Activated naive CD4-positive, alpha-beta T cell treated with anti-CD3 and anti-CD28 coated beads, Interleukin-2, amount 10 ng/mL, durations not matched to agents 7 days and 5 days (primary cell): ENCODE measurements around the gene DNAJC1.
"Not testable (repeated sequence)": the region's sequence is repeated elsewhere in the genome, so short reads cannot be mapped to it uniquely, and the experiment has no call there.

Experiments used
- CTCF ChIA-PET: fragments of 350-600 bp; sonication (Branson Sonifier 250); formaldehyde crosslinking; loops from one replicate; lab custom pipeline; 2021; ENCODE audit warnings: antibody characterized with exemption; lab: Charles Lee
- DNase-seq: peaks from one replicate; pipeline ENCODE4 v3.0.0-alpha.2; 2020
- H3K27ac Mint-ChIP-seq: one replicate; pipeline ENCODE4 v1.8.0; 2021; ENCODE audit warnings: mild to moderate bottlenecking, moderate library complexity, mixed read lengths
- H3K27me3 Mint-ChIP-seq: one replicate; pipeline ENCODE4 v1.8.0; 2021; ENCODE audit warnings: mild to moderate bottlenecking, mixed read lengths
- H3K36me3 Mint-ChIP-seq: one replicate; pipeline ENCODE4 v1.8.0; 2021; ENCODE audit warnings: mixed read lengths
- H3K4me1 Mint-ChIP-seq: one replicate; pipeline ENCODE4 v1.8.0; 2021; ENCODE audit warnings: mixed read lengths
- H3K4me3 Mint-ChIP-seq: one replicate; pipeline ENCODE4 v1.8.0; 2021; ENCODE audit warnings: mild to moderate bottlenecking, moderate library complexity, mixed read lengths
- H3K9me3 Mint-ChIP-seq: one replicate; pipeline ENCODE4 v1.8.0; 2021; ENCODE audit warnings: mixed read lengths

DNAJC1 gene

DNA sequence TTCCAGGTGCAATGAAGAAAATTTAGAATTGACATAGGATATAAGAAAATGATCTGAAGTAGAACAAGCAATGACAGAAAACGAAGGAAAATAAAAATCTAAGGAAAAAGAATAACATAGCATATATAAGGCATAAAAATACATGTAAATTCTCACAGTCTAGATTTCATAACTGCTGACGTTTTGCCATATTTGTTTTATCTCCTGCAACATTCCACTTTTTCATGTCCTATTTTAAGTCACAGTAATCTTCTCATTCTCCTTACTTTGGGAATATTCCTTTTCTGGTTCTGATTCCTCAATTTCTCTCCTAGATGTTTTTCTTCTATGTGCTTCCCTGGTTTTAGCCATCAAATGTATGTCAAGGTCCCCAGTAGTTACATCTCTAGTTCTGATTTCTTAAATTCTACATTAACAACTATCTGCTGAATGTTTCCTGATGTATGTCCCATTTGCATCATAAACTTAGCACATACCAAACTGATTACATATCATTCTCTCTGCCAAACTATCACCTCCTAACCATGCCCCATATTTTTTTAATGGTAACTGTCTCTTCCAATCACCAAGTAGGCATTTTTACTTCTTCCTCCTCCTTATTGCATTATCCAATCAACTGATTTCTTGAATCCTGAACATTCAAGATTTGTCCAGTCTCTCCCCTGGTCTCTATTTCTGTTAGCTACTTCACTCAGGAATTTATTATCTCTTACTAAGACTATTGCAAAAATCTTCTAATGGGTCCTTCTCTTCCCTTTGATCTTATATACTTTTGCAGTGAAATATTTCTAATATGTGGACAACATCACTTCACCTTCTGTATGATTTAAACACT lies 171.3 kb downstream of the DNAJC1 start:
- peaks cover 60% of the 10 kb centered on the region for H3K9me3 Mint-ChIP-seq
- CTCF ChIA-PET = no interaction called here
- H3K4me3 Mint-ChIP-seq = no peak overlapping the region
- no peak for DNase-seq
- H3K4me1 Mint-ChIP-seq = no peaks in the 10 kb centered on the region
- no peaks in the 10 kb centered on the region for H3K27me3 Mint-ChIP-seq
- H3K36me3 Mint-ChIP-seq = peaks cover 33% of the 10 kb centered on the region
- no peak overlapping the region for H3K27ac Mint-ChIP-seq

GRCh38 chr10:21830037-21830436 lies 173.5 kb downstream of the DNAJC1 start:
- peaks cover 39% of the 10 kb centered on the region for H3K36me3 Mint-ChIP-seq
- H3K9me3 Mint-ChIP-seq = peaks cover 64% of the 10 kb centered on the region
- H3K27me3 Mint-ChIP-seq = no peaks in the 10 kb centered on the region
- CTCF ChIA-PET = no interaction called here
- no peaks in the 10 kb centered on the region for H3K4me1 Mint-ChIP-seq
- H3K4me3 Mint-ChIP-seq = no peak overlapping the region
- no peak overlapping the region for H3K27ac Mint-ChIP-seq
- no peak for DNase-seq

- H3K36me3 Mint-ChIP-seq = peaks cover 31% of the 10 kb centered on the region
- H3K4me3 Mint-ChIP-seq = no peak overlapping the region
- DNase-seq = no peak
- peaks cover 52% of the 10 kb centered on the region for H3K9me3 Mint-ChIP-seq
- CTCF ChIA-PET = no interaction called here
- no peak overlapping the region for H3K27ac Mint-ChIP-seq
- no peaks in the 10 kb centered on the region for H3K4me1 Mint-ChIP-seq
- H3K27me3 Mint-ChIP-seq = no peaks in the 10 kb centered on the region
Observed at GRCh38 chr10:21827308-21827707, 176.2 kb downstream of the DNAJC1 start.

DNA sequence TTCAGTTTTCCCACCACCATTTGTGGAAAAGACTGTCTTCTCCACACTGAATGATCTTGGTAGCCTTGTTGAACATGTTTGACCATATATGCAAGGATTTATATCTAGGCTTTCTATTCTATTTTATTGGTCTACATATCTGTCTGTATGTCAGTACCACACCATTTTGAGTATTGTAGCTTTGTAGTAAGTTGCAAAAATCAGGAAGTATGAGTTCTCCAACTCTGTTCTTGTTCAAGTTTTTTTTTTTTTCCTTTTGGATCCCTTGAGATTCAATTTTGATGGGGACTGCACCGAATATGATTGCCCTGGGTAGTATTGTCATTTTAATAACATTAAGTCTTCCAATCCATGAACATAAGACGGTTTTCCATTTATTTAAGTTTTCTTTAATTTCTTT lies 176.8 kb downstream of the DNAJC1 start:
- H3K27me3 Mint-ChIP-seq = no peaks in the 10 kb centered on the region
- no peak for DNase-seq
- H3K9me3 Mint-ChIP-seq = peaks cover 49% of the 10 kb centered on the region
- no peaks in the 10 kb centered on the region for H3K4me1 Mint-ChIP-seq
- peaks cover 28% of the 10 kb centered on the region for H3K36me3 Mint-ChIP-seq
- no peak overlapping the region for H3K4me3 Mint-ChIP-seq
- no peak overlapping the region for H3K27ac Mint-ChIP-seq
- CTCF ChIA-PET = no interaction called here

DNA sequence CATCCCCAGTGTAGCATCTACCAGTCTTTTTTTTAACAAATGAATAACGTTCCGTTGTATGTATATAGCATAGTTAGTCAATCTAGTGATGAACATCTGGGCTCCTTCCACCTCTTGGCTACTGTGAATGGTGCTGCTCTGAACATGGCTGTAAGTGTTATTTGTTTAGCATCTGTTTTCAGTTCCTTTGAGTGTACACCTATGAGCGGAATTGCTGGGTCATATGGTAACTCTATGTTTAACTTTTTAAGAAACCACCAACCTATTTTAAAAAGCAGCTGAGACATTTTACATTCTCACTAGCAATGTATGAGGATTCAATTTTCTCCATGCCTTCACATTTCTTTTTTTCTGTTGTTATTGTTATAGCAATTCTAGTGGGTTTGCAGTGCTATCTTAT lies 178.2 kb downstream of the DNAJC1 start:
- H3K9me3 Mint-ChIP-seq = peaks cover 43% of the 10 kb centered on the region
- no peak overlapping the region for H3K27ac Mint-ChIP-seq
- no peak overlapping the region for H3K4me3 Mint-ChIP-seq
- no peaks in the 10 kb centered on the region for H3K27me3 Mint-ChIP-seq
- no peaks in the 10 kb centered on the region for H3K4me1 Mint-ChIP-seq
- peaks cover 23% of the 10 kb centered on the region for H3K36me3 Mint-ChIP-seq
- CTCF ChIA-PET = interaction anchor here (1.3 kb wide), 1 partner anchor 10 kb away, joined by 3 read pairs; no protein-coding TSS in a partner anchor
- DNase-seq = no peak

DNA sequence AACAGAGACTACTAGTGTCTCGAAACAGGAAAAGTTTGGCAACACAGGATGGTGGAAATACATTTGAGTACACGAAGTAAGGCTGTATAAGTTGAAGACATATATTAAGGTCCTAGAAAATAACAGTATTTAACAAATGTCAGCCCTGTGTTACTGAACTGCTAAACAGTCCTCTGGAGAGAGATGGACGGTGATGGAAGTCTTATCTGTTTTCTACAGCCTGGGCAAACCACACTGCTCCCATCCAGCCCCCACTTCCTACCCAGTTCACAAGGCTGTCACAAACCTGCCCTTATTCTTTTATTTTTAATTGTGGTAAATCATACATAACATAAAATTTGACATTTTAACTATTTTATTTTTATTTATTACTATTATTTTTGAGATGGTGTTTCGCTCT lies 179.1 kb downstream of the DNAJC1 start:
- DNase-seq = no peak
- CTCF ChIA-PET = interaction anchor here (1.3 kb wide), 1 partner anchor 9 kb away, joined by 3 read pairs; no protein-coding TSS in a partner anchor
- Mint-ChIP-seq H3K27me3 (no peaks in the 10 kb centered on the region), H3K4me3 (no peak overlapping the region), H3K4me1 (no peaks in the 10 kb centered on the region), H3K36me3 (peaks cover 17% of the 10 kb centered on the region), H3K27ac (no peak overlapping the region), H3K9me3 (peaks cover 37% of the 10 kb centered on the region)

DNA sequence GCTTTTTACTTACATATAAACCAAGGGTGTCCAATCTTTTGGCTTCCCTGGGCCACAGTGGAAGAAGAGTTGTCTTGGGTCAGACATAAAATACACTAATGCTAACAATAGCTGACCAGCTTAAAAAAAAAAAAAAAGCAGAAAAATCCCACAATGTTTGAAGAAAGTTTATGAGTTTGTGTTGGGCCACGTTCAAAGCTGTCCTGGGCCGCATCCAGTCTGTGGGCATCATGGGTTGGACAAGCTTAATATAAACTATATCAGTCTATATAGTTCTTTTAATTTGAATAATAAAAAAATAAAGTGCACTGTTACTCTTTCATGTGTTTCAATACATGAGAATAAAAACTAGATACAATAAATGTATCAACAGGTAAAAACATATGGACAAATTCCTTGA lies 179.9 kb downstream of the DNAJC1 start:
- Mint-ChIP-seq H3K4me3 (no peak overlapping the region), H3K36me3 (peaks cover 16% of the 10 kb centered on the region), H3K4me1 (no peaks in the 10 kb centered on the region), H3K9me3 (peaks cover 34% of the 10 kb centered on the region), H3K27ac (no peak overlapping the region), H3K27me3 (no peaks in the 10 kb centered on the region)
- no peak for DNase-seq
- CTCF ChIA-PET = no interaction called here

GRCh38 chr10:21822273-21822672 lies 181.3 kb downstream of the DNAJC1 start:
- Mint-ChIP-seq H3K36me3 (peaks cover 18% of the 10 kb centered on the region), H3K9me3 (peaks cover 28% of the 10 kb centered on the region)
- CTCF ChIA-PET, H3K27ac Mint-ChIP-seq, H3K4me1 Mint-ChIP-seq, H3K4me3 Mint-ChIP-seq, H3K27me3 Mint-ChIP-seq, DNase-seq: not testable (repeated sequence)

DNA sequence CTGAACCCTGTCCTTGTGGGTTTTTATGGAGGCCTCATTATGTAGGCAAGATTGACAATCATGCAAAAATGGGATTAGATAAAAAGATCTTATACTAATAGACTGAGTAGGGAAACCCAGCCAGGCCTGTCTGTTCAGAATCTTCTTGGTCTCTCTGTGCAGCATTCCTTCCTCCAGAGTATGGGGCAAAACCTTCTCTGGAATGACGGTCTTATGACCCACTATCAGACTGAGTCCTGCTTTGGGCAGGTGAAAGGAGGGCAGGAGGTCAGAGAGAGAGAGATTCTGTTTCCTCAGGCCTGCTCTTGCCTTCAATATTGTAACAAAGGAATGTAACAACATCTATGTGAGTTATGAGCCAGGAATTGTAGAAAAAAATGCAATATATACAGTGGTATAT lies 182.6 kb downstream of the DNAJC1 start:
- CTCF ChIA-PET = no interaction called here
- Mint-ChIP-seq H3K4me1 (no peaks in the 10 kb centered on the region), H3K27me3 (no peaks in the 10 kb centered on the region), H3K36me3 (peaks cover 11% of the 10 kb centered on the region), H3K27ac (no peak overlapping the region), H3K9me3 (peaks cover 18% of the 10 kb centered on the region), H3K4me3 (no peak overlapping the region)
- DNase-seq = no peak

GRCh38 chr10:21818416-21818815 lies 185.1 kb downstream of the DNAJC1 start:
- H3K4me1 Mint-ChIP-seq, H3K9me3 Mint-ChIP-seq, H3K36me3 Mint-ChIP-seq, H3K27me3 Mint-ChIP-seq, CTCF ChIA-PET, H3K27ac Mint-ChIP-seq, DNase-seq, H3K4me3 Mint-ChIP-seq: not testable (repeated sequence)

DNA sequence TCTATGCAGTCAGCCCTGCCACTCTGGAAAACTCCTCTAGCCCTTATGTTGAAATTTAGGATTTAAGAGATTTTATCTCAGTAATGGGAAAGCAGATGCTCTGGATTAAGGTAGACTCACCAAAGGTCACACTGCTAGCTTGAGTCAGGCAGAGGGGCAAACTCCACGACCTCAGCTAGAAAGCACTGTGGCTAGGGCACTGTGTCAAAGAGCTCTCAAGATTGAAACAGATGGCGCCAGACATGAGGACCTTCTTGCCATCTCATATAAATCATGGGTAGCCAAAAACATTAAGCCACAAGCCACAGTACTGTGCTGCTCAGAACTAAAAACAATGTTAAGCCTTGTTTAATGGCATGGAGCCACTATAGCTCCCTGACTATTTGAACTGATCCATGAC lies 188.7 kb downstream of the DNAJC1 start:
- Mint-ChIP-seq H3K27ac (no peak overlapping the region), H3K4me3 (no peak overlapping the region), H3K4me1 (no peaks in the 10 kb centered on the region), H3K36me3 (peaks cover 3% of the 10 kb centered on the region), H3K27me3 (no peaks in the 10 kb centered on the region), H3K9me3 (peaks cover 4% of the 10 kb centered on the region)
- CTCF ChIA-PET = interaction anchor here (1.3 kb wide), 1 partner anchor 10 kb away, joined by 3 read pairs; no protein-coding TSS in a partner anchor
- DNase-seq = no peak

DNA sequence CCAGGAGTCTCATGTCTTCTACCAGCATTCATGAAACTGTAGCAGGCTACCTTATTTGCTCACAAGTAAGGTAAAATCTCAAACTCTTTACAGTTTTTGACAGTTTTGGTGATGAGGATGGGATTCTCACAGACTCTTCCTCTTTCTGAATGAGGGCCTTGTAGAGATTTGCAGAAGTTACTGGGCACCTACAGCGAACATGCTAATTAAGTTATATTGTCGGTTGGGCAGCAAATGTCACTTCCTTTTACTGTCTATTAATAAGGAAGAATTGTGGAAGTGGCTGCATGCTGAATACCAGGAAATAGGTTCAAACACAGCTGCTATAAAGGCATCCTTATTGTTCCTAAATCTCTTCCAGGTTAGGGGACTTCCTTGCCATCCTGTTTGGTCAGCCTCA lies 189.6 kb downstream of the DNAJC1 start:
- Mint-ChIP-seq H3K27me3 (no peaks in the 10 kb centered on the region), H3K4me1 (no peaks in the 10 kb centered on the region), H3K9me3 (peaks cover 4% of the 10 kb centered on the region), H3K27ac (no peak overlapping the region), H3K36me3 (peaks cover 3% of the 10 kb centered on the region), H3K4me3 (no peak overlapping the region)
- no peak for DNase-seq
- CTCF ChIA-PET = no interaction called here

GRCh38 chr10:21811245-21811585 lies 192.3 kb downstream of the DNAJC1 start:
- CTCF ChIA-PET = no interaction called here
- DNase-seq = no peak

GRCh38 chr10:21810582-21811244 lies 192.8 kb downstream of the DNAJC1 start:
- Mint-ChIP-seq H3K4me3 (no peak overlapping the region), H3K36me3 (no peaks in the 10 kb centered on the region), H3K27me3 (no peaks in the 10 kb centered on the region), H3K4me1 (no peaks in the 10 kb centered on the region), H3K27ac (no peak overlapping the region), H3K9me3 (no peaks in the 10 kb centered on the region)
- DNase-seq = no peak
- CTCF ChIA-PET = no interaction called here

More at GRCh38 chr10:21811245-21811585, 192.3 kb downstream of the DNAJC1 start:
- Mint-ChIP-seq H3K4me1 (no peaks in the 10 kb centered on the region), H3K36me3 (no peaks in the 10 kb centered on the region), H3K27me3 (no peaks in the 10 kb centered on the region), H3K4me3 (no peak overlapping the region), H3K27ac (no peak overlapping the region), H3K9me3 (no peaks in the 10 kb centered on the region)

DNA sequence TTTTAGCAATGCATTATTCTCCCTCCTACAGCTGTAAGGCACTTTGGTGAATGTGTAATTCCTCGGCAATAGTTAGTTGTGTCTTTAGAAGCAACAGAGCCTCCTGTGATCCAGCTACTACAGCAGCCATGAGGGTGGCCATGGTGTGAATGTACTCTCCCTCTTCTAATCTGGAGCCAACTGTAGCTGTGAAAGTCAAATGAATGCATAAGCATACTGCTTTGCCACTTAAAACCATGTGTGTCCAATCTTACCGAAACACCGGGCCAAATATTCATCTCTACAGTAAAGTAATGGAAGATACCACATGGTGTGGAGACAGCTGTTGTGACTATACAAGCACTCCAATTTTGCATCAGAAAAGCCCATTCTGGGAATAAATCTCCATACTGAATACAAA lies 195.0 kb downstream of the DNAJC1 start:
- H3K4me3 Mint-ChIP-seq = no peak overlapping the region
- no peaks in the 10 kb centered on the region for H3K27me3 Mint-ChIP-seq
- no peaks in the 10 kb centered on the region for H3K36me3 Mint-ChIP-seq
- H3K27ac Mint-ChIP-seq = no peak overlapping the region
- no peaks in the 10 kb centered on the region for H3K4me1 Mint-ChIP-seq
- no peaks in the 10 kb centered on the region for H3K9me3 Mint-ChIP-seq
- DNase-seq = no peak
- CTCF ChIA-PET = interaction anchor here (0.8 kb wide), 1 partner anchor 44 kb away, joined by 3 read pairs; no protein-coding TSS in a partner anchor
